HL-60 (cell line): Measurements from ENCODE around the gene CETP.

ENCODE experiments used
- DNase-seq, 2 experiments: peaks; one replicate each; pipeline ENCODE4 v3.0.0-alpha.2; 2010 to 2020; ENCODE audit warnings: low read depth in 1 of 2, low spot score in 1 of 2
- H3K27ac ChIP-seq: fragments of 250-450 bp; sonication (Bioruptor Pico); replicated peaks from 2 replicates; pipeline ENCODE4 v1.5.1; 2020; ENCODE audit warnings: mild to moderate bottlenecking, moderate library complexity
- H3K27me3 ChIP-seq: fragments of 250-450 bp; sonication (Bioruptor Pico); 2 replicates; pipeline ENCODE4 v1.5.1; 2021; ENCODE audit warnings: mild to moderate bottlenecking, moderate library complexity; ENCODE audit not compliant: insufficient read depth, poor library complexity, severe bottlenecking
- H3K4me3 ChIP-seq: replicated peaks from 2 replicates; pipeline ENCODE4 v1.5.1; 2011; ENCODE audit warnings: mild to moderate bottlenecking, control low read depth, low read length; ENCODE audit not compliant: insufficient read depth
- GABPA ChIP-seq: IDR thresholded peaks from 2 replicates; pipeline ENCODE4 v1.6.1; 2012; ENCODE audit warnings: low read depth
- POLR2AphosphoS5 ChIP-seq: IDR thresholded peaks from 2 replicates; pipeline ENCODE4 v1.6.1; 2012; ENCODE audit warnings: low read depth
- SPI1 ChIP-seq: IDR thresholded peaks from 2 replicates; pipeline ENCODE4 v1.6.1; 2012; ENCODE audit warnings: low read depth, mild to moderate bottlenecking, borderline replicate concordance
- TF ChIP-seq, protein P1 (sequence below): IDR thresholded peaks from one replicate; pipeline ENCODE4 v1.5.1; 2011; ENCODE audit warnings: low read length, control low read depth, inconsistent platforms; ENCODE audit not compliant: insufficient read depth
- TF ChIP-seq, protein P2 (sequence below): IDR thresholded peaks from 2 replicates; pipeline ENCODE4 v1.6.1; 2012; ENCODE audit warnings: low read depth; ENCODE audit not compliant: insufficient replicate concordance

The CETP gene

DNA sequence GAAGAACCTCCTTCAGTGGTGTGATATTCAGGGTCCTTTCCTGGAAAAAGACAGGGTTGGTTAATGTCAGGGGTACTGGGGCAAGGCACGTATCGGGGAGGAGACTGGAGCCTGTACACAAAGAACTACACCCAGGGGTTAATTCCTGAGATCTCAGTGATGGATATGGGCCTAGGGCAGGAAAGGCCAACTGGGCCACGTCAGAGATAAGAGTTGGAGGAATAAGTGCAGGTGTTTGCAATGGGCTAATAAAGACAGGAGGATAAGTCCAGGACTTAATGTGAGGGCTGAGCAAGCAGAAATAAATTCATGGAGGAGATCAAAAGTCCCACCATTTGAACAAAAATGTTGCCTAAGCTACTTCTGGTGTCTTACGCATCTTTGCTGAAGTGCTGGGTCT, 40.2 kb upstream of the CETP start:
- no peak for DNase-seq

DNA sequence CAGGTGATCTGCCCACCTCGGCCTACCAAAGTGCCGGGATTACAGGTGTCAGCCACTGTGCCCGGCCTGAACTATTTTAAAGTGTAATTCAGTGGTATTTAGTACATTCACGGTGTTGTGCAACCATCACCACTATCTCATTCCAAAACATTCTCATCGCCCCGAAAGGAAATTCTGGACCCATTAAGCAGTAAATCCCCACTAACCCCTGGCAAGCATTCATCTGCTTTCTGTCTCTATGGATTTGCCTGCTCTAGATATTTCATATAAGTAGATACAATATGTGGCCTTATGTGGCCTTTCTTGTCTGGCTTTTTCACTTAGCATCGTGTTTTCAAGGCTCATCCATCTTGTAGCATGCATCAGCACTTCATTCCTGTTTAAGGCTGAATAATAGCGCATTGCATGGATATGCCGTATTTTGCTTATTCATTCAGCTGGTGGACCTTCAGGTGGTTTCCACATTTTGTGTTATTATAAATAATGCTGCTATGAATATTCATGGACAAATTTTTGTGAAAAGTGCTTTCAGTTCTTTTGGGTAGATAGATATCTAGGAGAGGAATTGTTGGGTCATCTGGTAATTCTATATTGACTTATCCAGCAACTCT, 38.2 kb upstream of the CETP start:
- no peak overlapping the region for H3K4me3 ChIP-seq
- DNase-seq = no peak
- no peak overlapping the region for H3K27ac ChIP-seq
- H3K27me3 ChIP-seq = peaks cover 2% of the 10 kb centered on the region
- TF ChIP-seq, protein P1, sequence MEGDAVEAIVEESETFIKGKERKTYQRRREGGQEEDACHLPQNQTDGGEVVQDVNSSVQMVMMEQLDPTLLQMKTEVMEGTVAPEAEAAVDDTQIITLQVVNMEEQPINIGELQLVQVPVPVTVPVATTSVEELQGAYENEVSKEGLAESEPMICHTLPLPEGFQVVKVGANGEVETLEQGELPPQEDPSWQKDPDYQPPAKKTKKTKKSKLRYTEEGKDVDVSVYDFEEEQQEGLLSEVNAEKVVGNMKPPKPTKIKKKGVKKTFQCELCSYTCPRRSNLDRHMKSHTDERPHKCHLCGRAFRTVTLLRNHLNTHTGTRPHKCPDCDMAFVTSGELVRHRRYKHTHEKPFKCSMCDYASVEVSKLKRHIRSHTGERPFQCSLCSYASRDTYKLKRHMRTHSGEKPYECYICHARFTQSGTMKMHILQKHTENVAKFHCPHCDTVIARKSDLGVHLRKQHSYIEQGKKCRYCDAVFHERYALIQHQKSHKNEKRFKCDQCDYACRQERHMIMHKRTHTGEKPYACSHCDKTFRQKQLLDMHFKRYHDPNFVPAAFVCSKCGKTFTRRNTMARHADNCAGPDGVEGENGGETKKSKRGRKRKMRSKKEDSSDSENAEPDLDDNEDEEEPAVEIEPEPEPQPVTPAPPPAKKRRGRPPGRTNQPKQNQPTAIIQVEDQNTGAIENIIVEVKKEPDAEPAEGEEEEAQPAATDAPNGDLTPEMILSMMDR = no peak
- TF ChIP-seq SPI1 = no peak
- TF ChIP-seq, protein P2, sequence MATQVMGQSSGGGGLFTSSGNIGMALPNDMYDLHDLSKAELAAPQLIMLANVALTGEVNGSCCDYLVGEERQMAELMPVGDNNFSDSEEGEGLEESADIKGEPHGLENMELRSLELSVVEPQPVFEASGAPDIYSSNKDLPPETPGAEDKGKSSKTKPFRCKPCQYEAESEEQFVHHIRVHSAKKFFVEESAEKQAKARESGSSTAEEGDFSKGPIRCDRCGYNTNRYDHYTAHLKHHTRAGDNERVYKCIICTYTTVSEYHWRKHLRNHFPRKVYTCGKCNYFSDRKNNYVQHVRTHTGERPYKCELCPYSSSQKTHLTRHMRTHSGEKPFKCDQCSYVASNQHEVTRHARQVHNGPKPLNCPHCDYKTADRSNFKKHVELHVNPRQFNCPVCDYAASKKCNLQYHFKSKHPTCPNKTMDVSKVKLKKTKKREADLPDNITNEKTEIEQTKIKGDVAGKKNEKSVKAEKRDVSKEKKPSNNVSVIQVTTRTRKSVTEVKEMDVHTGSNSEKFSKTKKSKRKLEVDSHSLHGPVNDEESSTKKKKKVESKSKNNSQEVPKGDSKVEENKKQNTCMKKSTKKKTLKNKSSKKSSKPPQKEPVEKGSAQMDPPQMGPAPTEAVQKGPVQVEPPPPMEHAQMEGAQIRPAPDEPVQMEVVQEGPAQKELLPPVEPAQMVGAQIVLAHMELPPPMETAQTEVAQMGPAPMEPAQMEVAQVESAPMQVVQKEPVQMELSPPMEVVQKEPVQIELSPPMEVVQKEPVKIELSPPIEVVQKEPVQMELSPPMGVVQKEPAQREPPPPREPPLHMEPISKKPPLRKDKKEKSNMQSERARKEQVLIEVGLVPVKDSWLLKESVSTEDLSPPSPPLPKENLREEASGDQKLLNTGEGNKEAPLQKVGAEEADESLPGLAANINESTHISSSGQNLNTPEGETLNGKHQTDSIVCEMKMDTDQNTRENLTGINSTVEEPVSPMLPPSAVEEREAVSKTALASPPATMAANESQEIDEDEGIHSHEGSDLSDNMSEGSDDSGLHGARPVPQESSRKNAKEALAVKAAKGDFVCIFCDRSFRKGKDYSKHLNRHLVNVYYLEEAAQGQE = no peak
- TF ChIP-seq GABPA = no peak
- TF ChIP-seq POLR2AphosphoS5 = no peak

More for the DNA sequence above, 40.2 kb upstream of the CETP start:
- Histone ChIP-seq H3K4me3 (no peak overlapping the region), H3K27ac (no peak overlapping the region), H3K27me3 (peaks cover 2% of the 10 kb centered on the region)
- TF ChIP-seq, protein P2 = no peak
- no peak for TF ChIP-seq SPI1

DNA sequence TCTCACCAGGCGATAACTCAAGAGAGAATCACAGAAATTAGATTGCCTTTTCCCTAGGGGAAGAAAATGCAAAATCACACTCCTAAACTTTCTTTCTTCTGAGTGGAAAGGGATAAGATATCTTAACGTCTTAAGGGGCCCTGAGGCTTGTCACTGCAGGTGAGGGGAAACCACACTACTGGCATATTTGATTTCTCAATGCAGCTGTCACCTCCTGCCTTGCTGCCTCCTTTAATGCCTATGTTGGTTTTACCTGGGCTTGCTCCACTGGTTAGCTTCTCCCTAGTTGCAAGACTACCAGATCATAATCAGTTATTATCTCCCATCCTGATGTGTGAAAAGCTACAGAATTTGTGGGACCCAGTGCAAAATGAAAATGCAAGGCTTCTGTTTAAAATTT, 34.3 kb upstream of the CETP start:
- no peak overlapping the region for H3K4me3 ChIP-seq
- no peak overlapping the region for H3K27ac ChIP-seq
- TF ChIP-seq SPI1 = no peak
- no peak for TF ChIP-seq POLR2AphosphoS5
- TF ChIP-seq, protein P1 = no peak
- no peaks in the 10 kb centered on the region for H3K27me3 ChIP-seq
- no peak for DNase-seq

DNA sequence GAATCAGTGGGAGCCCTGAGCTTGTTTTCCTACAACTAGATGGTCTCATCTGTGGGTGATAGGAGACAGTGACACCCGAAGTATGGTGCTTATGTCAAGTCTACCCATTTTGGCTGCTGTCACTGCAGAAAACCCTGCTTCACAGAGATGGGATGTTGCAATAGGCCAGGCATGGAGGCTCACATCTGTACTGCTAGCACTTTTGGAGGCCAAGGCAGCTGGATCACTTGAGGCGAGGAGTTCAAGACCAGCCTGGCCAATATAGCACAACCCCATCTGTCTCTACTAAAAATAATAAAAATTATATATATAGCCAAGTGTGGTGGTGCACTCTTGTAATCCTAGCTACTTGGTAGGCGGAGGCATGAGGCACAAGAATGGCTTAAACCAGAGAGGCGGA, 32.1 kb upstream of the CETP start:
- peak in 1 of 2 experiments; percentile 8 for DNase-seq
- no peak overlapping the region for H3K4me3 ChIP-seq
- no peak overlapping the region for H3K27ac ChIP-seq
- TF ChIP-seq, protein P1 = no peak
- no peak for TF ChIP-seq GABPA
- TF ChIP-seq, protein P2 = no peak
- TF ChIP-seq SPI1 = no peak
- no peak for TF ChIP-seq POLR2AphosphoS5
- H3K27me3 ChIP-seq = no peaks in the 10 kb centered on the region
